ENCODE data around the gene ENPP1.

The ENPP1 gene

DNA sequence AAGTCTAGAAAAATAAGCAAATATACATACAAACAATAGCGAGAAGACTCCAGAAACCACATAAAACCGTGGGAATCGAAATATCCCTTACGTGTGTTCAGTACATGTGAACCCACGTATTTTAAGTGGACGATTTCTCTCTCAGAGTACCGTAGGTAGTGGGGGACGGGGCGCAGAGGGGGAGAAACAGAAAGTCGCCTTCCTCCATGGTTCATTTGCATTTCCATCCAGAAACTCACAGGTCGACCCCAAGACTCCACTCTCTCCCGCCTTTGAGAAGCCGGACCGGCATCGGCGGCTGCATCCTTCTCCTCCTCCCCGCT lies 538 bp upstream of the ENPP1 start:
- Histone ChIP-seq H3K27ac (ENCODE audit: extremely low read depth, low read depth, low read length) (peak overlapping the region; percentile 70; the same call in 1 of the 2 replicates), H3K9me3 (ENCODE audit: control insufficient read depth, insufficient read depth, low read depth, low read length) (no peaks in the 10 kb centered on the region), H3K36me3 (ENCODE audit: control insufficient read depth in 2 of 2, insufficient read depth in 1 of 2, low read length in 2 of 2) (no peaks in the 10 kb centered on the region), H3K4me3 (ENCODE audit: low read depth, low read length) (peak overlapping the region; percentile 58), H3K4me1 (ENCODE audit: control insufficient read depth, insufficient read depth, low read length) (peaks cover 9% of the 10 kb centered on the region; the same call in 1 of the 2 replicates)
- POLR2A ChIA-PET: no interaction called here
- CTCF ChIA-PET: interaction anchor here (0.8 to 1.5 kb wide), 2 partner anchors 108 to 180 kb away, joined by 3 read pairs; partner anchors contain the start of gene MED23
- TF ChIP-seq ZNF548 (tag by site-specific recombination; IDR thresholded peaks at IDR 0.05): no peak
- no peak for TF ChIP-seq SETDB1 (IDR thresholded peaks at IDR 0.05; ENCODE audit: insufficient read length, low read length)
- TF ChIP-seq, protein P1, sequence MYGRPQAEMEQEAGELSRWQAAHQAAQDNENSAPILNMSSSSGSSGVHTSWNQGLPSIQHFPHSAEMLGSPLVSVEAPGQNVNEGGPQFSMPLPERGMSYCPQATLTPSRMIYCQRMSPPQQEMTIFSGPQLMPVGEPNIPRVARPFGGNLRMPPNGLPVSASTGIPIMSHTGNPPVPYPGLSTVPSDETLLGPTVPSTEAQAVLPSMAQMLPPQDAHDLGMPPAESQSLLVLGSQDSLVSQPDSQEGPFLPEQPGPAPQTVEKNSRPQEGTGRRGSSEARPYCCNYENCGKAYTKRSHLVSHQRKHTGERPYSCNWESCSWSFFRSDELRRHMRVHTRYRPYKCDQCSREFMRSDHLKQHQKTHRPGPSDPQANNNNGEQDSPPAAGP (tag by site-specific recombination; IDR thresholded peaks at IDR 0.05): no peak
- TF ChIP-seq ZNF501 (tag by site-specific recombination; IDR thresholded peaks at IDR 0.05): peak; percentile 70; the same call in 1 of the 2 replicates
- TF ChIP-seq, protein P2, sequence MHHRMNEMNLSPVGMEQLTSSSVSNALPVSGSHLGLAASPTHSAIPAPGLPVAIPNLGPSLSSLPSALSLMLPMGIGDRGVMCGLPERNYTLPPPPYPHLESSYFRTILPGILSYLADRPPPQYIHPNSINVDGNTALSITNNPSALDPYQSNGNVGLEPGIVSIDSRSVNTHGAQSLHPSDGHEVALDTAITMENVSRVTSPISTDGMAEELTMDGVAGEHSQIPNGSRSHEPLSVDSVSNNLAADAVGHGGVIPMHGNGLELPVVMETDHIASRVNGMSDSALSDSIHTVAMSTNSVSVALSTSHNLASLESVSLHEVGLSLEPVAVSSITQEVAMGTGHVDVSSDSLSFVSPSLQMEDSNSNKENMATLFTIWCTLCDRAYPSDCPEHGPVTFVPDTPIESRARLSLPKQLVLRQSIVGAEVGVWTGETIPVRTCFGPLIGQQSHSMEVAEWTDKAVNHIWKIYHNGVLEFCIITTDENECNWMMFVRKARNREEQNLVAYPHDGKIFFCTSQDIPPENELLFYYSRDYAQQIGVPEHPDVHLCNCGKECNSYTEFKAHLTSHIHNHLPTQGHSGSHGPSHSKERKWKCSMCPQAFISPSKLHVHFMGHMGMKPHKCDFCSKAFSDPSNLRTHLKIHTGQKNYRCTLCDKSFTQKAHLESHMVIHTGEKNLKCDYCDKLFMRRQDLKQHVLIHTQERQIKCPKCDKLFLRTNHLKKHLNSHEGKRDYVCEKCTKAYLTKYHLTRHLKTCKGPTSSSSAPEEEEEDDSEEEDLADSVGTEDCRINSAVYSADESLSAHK (tag by site-specific recombination; IDR thresholded peaks at IDR 0.05): peak; percentile 45; the same call in 1 of the 2 replicates
- TF ChIP-seq ZNF777 (tag by site-specific recombination; IDR thresholded peaks at IDR 0.05; ENCODE audit: borderline replicate concordance): 0 out of 2 replicates have a peak, but pooled peaks have one; percentile 19
- TF ChIP-seq ZXDB (tag by site-specific recombination; IDR thresholded peaks at IDR 0.05): peak; percentile 16; the same call in 1 of the 2 replicates
- TF ChIP-seq ZSCAN30 (tag by site-specific recombination; IDR thresholded peaks at IDR 0.05): no peak
- TF ChIP-seq, protein P3, sequence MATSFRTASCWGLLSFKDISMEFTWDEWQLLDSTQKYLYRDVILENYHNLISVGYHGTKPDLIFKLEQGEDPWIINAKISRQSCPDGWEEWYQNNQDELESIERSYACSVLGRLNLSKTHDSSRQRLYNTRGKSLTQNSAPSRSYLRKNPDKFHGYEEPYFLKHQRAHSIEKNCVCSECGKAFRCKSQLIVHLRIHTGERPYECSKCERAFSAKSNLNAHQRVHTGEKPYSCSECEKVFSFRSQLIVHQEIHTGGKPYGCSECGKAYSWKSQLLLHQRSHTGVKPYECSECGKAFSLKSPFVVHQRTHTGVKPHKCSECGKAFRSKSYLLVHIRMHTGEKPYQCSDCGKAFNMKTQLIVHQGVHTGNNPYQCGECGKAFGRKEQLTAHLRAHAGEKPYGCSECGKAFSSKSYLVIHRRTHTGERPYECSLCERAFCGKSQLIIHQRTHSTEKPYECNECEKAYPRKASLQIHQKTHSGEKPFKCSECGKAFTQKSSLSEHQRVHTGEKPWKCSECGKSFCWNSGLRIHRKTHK (tag by site-specific recombination; IDR thresholded peaks at IDR 0.05): no peak
- peak; percentile 90 for TF ChIP-seq ZNF335 (tag by site-specific recombination; conservative IDR thresholded peaks at IDR 0.05)
- TF ChIP-seq ZFP69B (tag by site-specific recombination; IDR thresholded peaks at IDR 0.05): 0 out of 2 replicates have a peak, but pooled peaks have one; percentile 21
- no peak for TF ChIP-seq ZBTB1 (tag by site-specific recombination; IDR thresholded peaks at IDR 0.05)
- TF ChIP-seq, protein P4, sequence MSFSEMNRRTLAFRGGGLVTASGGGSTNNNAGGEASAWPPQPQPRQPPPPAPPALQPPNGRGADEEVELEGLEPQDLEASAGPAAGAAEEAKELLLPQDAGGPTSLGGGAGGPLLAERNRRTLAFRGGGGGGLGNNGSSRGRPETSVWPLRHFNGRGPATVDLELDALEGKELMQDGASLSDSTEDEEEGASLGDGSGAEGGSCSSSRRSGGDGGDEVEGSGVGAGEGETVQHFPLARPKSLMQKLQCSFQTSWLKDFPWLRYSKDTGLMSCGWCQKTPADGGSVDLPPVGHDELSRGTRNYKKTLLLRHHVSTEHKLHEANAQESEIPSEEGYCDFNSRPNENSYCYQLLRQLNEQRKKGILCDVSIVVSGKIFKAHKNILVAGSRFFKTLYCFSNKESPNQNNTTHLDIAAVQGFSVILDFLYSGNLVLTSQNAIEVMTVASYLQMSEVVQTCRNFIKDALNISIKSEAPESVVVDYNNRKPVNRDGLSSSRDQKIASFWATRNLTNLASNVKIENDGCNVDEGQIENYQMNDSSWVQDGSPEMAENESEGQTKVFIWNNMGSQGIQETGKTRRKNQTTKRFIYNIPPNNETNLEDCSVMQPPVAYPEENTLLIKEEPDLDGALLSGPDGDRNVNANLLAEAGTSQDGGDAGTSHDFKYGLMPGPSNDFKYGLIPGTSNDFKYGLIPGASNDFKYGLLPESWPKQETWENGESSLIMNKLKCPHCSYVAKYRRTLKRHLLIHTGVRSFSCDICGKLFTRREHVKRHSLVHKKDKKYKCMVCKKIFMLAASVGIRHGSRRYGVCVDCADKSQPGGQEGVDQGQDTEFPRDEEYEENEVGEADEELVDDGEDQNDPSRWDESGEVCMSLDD (tag by site-specific recombination; IDR thresholded peaks at IDR 0.05): peak; percentile 89
- TF ChIP-seq, protein P5, sequence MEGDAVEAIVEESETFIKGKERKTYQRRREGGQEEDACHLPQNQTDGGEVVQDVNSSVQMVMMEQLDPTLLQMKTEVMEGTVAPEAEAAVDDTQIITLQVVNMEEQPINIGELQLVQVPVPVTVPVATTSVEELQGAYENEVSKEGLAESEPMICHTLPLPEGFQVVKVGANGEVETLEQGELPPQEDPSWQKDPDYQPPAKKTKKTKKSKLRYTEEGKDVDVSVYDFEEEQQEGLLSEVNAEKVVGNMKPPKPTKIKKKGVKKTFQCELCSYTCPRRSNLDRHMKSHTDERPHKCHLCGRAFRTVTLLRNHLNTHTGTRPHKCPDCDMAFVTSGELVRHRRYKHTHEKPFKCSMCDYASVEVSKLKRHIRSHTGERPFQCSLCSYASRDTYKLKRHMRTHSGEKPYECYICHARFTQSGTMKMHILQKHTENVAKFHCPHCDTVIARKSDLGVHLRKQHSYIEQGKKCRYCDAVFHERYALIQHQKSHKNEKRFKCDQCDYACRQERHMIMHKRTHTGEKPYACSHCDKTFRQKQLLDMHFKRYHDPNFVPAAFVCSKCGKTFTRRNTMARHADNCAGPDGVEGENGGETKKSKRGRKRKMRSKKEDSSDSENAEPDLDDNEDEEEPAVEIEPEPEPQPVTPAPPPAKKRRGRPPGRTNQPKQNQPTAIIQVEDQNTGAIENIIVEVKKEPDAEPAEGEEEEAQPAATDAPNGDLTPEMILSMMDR (tag by site-specific recombination; IDR thresholded peaks at IDR 0.05): peak; percentile 78; the same call in 1 of the 2 replicates
- no peak for TF ChIP-seq ZNF626 (tag by site-specific recombination; IDR thresholded peaks at IDR 0.05)
- TF ChIP-seq, protein P6, sequence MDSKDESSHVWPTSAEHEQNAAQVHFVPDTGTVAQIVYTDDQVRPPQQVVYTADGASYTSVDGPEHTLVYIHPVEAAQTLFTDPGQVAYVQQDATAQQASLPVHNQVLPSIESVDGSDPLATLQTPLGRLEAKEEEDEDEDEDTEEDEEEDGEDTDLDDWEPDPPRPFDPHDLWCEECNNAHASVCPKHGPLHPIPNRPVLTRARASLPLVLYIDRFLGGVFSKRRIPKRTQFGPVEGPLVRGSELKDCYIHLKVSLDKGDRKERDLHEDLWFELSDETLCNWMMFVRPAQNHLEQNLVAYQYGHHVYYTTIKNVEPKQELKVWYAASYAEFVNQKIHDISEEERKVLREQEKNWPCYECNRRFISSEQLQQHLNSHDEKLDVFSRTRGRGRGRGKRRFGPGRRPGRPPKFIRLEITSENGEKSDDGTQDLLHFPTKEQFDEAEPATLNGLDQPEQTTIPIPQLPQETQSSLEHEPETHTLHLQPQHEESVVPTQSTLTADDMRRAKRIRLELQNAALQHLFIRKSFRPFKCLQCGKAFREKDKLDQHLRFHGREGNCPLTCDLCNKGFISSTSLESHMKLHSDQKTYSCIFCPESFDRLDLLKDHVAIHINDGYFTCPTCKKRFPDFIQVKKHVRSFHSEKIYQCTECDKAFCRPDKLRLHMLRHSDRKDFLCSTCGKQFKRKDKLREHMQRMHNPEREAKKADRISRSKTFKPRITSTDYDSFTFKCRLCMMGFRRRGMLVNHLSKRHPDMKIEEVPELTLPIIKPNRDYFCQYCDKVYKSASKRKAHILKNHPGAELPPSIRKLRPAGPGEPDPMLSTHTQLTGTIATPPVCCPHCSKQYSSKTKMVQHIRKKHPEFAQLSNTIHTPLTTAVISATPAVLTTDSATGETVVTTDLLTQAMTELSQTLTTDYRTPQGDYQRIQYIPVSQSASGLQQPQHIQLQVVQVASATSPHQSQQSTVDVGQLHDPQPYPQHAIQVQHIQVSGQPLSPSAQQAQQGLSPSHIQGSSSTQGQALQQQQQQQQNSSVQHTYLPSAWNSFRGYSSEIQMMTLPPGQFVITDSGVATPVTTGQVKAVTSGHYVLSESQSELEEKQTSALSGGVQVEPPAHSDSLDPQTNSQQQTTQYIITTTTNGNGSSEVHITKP (tag by site-specific recombination; IDR thresholded peaks at IDR 0.05): peak; percentile 33
- no peak for TF ChIP-seq ZNF175 (tag by site-specific recombination; IDR thresholded peaks at IDR 0.05)
- peak; percentile 34; the same call in 1 of the 2 replicates for TF ChIP-seq GLIS1 (tag by site-specific recombination; IDR thresholded peaks at IDR 0.05)
- TF ChIP-seq ZBTB48 (tag by site-specific recombination; IDR thresholded peaks at IDR 0.05): 0 out of 2 replicates have a peak, but pooled peaks have one; percentile 38
- 0 out of 2 replicates have a peak, but pooled peaks have one; percentile 54 for TF ChIP-seq ZNF629 (tag by site-specific recombination; IDR thresholded peaks at IDR 0.05)
- TF ChIP-seq, protein P7, sequence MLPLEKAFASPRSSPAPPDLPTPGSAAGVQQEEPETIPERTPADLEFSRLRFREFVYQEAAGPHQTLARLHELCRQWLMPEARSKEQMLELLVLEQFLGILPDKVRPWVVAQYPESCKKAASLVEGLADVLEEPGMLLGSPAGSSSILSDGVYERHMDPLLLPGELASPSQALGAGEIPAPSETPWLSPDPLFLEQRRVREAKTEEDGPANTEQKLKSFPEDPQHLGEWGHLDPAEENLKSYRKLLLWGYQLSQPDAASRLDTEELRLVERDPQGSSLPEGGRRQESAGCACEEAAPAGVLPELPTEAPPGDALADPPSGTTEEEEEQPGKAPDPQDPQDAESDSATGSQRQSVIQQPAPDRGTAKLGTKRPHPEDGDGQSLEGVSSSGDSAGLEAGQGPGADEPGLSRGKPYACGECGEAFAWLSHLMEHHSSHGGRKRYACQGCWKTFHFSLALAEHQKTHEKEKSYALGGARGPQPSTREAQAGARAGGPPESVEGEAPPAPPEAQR (tag by site-specific recombination; IDR thresholded peaks at IDR 0.05): no peak
- no peak for TF ChIP-seq ZNF211 (tag by site-specific recombination; IDR thresholded peaks at IDR 0.05; ENCODE audit: low read depth)
- no peak for TF ChIP-seq ZNF600 (tag by site-specific recombination; IDR thresholded peaks at IDR 0.05)

All from HEK293 (cell line).